GM12878 (cell line): ENCODE measurements around the gene AFMID. TPM values are rescaled to one million over a fixed set of nuclear protein-coding genes. Genes with fewer than 3 reads are reported as not detected.

Experiments used
- ATAC-seq: fragments of 200-7000 bp; cut with Tn5 transposase; 3 replicates; pipeline ENCODE4 v1.9.1; 2020; ENCODE audit warnings: mild to moderate bottlenecking, moderate library complexity
- BruUV-seq: library from RNA; stranded (reverse); fragments of 400-500 nt; replicated peaks from 2 replicates; lab custom pipeline; 2021; lab: Mats Ljungman, UMichigan
- CTCF ChIA-PET: fragments of 300-600 bp; sonication (Branson Sonifier 250); formaldehyde crosslinking; extraction: SDS; loops from one replicate; lab custom pipeline; 2021; ENCODE audit warnings: inconsistent platforms; lab: Yijun Ruan, JAX
- POLR2A ChIA-PET: fragments of 350-600 bp; formaldehyde crosslinking; extraction: SDS; loops from one replicate; lab custom pipeline; 2021; ENCODE audit warnings: inconsistent platforms; lab: Charles Lee
- RAD21 ChIA-PET: fragments of 300-600 bp; sonication (Branson Sonifier 250); formaldehyde crosslinking; loops from one replicate; lab custom pipeline; 2023; ENCODE audit warnings: antibody characterized with exemption; ENCODE audit not compliant: unreplicated experiment; lab: Charles Lee
- SMC1A ChIA-PET: fragments of 300-600 bp; sonication (Branson Sonifier 250); formaldehyde crosslinking; loops from one replicate; lab custom pipeline; 2023; ENCODE audit not compliant: unreplicated experiment, uncharacterized antibody; lab: Charles Lee
- DNase-seq: peaks from one replicate; pipeline ENCODE4 v3.0.0-alpha.2; 2011; ENCODE audit warnings: low read depth, low spot score
- FAIRE-seq: peaks from 3 replicates; lab custom pipeline; 2011; peaks lifted over from hg19 to GRCh38; lab: Jason Lieb, UNC
- H2AFZ ChIP-seq: 2 replicates; pipeline ENCODE4 v1.6.0; 2011; ENCODE audit warnings: low read depth, low read length, control low read depth; ENCODE audit not compliant: control insufficient read depth
- H3K27ac ChIP-seq: 2 replicates; pipeline ENCODE4 v1.5.1; 2011; ENCODE audit warnings: control low read depth; ENCODE audit not compliant: control insufficient read depth, insufficient read depth
- H3K27me3 ChIP-seq, 2 experiments: replicated peaks in 1 of 2; 2 replicates each; pipeline versions ENCODE4 v1.6.0 to v1.6.1; 2011; ENCODE audit warnings: low read length in 1 of 2; ENCODE audit not compliant: control insufficient read depth in 2 of 2, insufficient read depth in 2 of 2
- H3K36me3 ChIP-seq, 2 experiments: 2 replicates each; pipeline ENCODE4 v1.5.1; 2011; ENCODE audit warnings: low read length in 1 of 2; ENCODE audit not compliant: control insufficient read depth in 2 of 2, insufficient read depth in 2 of 2
- H3K4me1 ChIP-seq: 2 replicates; pipeline ENCODE4 v1.6.1; 2011; ENCODE audit warnings: mild to moderate bottlenecking, low read length, moderate library complexity, mixed read lengths; ENCODE audit not compliant: control insufficient read depth, insufficient read depth
- H3K4me2 ChIP-seq: 2 replicates; pipeline ENCODE4 v1.6.0; 2011; ENCODE audit warnings: control low read depth; ENCODE audit not compliant: control insufficient read depth, insufficient read depth
- H3K4me3 ChIP-seq: fragments of 200-600 bp; sonication (generic); 2 replicates; pipeline ENCODE4 v1.5.1; 2016
- H3K79me2 ChIP-seq: 2 replicates; pipeline ENCODE4 v1.6.0; 2011; ENCODE audit warnings: low read length; ENCODE audit not compliant: control insufficient read depth, insufficient read depth
- H3K9ac ChIP-seq: 2 replicates; pipeline ENCODE4 v1.8.0; 2011; ENCODE audit warnings: low read length, control low read depth, mixed read lengths; ENCODE audit not compliant: control insufficient read depth, insufficient read depth
- H3K9me3 ChIP-seq: replicated peaks from 3 replicates; pipeline ENCODE4 v1.5.1; 2011; ENCODE audit warnings: mild to moderate bottlenecking, low read length; ENCODE audit not compliant: control insufficient read depth, insufficient read depth
- H4K20me1 ChIP-seq: 2 replicates; pipeline ENCODE4 v1.6.0; 2011; ENCODE audit not compliant: control insufficient read depth, insufficient read depth
- BCL3 ChIP-seq: IDR thresholded peaks from 2 replicates; pipeline ENCODE4 v1.6.1; 2011; ENCODE audit warnings: borderline replicate concordance, low read depth, mild to moderate bottlenecking, moderate library complexity, low read length; ENCODE audit not compliant: insufficient read depth, poor library complexity, severe bottlenecking
- CTCF ChIP-seq, 3 experiments: IDR thresholded peaks in 2 of 3; conservative IDR thresholded peaks in 1 of 3; 2 replicates each; pipeline ENCODE4 v1.5.1; 2011; ENCODE audit warnings: low read depth in 3 of 3, low read length in 3 of 3, mild to moderate bottlenecking in 3 of 3, control low read depth in 2 of 3, moderate library complexity in 2 of 3, inconsistent platforms in 1 of 3, mixed read lengths in 1 of 3; ENCODE audit not compliant: control insufficient read depth in 2 of 3, insufficient read depth in 1 of 3; ENCODE audit errors: extremely low read depth in 1 of 3
- EZH2 ChIP-seq: IDR thresholded peaks from 2 replicates; pipeline ENCODE4 v1.6.1; 2012; ENCODE audit warnings: low read depth, mild to moderate bottlenecking, control low read depth, inconsistent platforms, low read length, borderline replicate concordance; ENCODE audit not compliant: control insufficient read depth
- FOXK2 ChIP-seq: fragments of 450-650 bp; IDR thresholded peaks from 2 replicates; pipeline ENCODE4 v1.6.1; 2017; ENCODE audit warnings: mild to moderate bottlenecking, moderate library complexity
- IKZF1 ChIP-seq: fragments of 450-650 bp; conservative IDR thresholded peaks from 2 replicates; pipeline ENCODE4 v1.6.1; 2017; ENCODE audit warnings: antibody characterized with exemption, mild to moderate bottlenecking
- IRF4 ChIP-seq: IDR thresholded peaks from 2 replicates; pipeline ENCODE4 v1.6.1; 2011; ENCODE audit warnings: low read depth, low read length
- KLF5 ChIP-seq: fragments of 450-650 bp; IDR thresholded peaks from 2 replicates; pipeline ENCODE4 v1.6.1; 2014; ENCODE audit warnings: mild to moderate bottlenecking; ENCODE audit not compliant: partially characterized antibody
- NR2F1 ChIP-seq: fragments of 450-650 bp; conservative IDR thresholded peaks from 2 replicates; pipeline ENCODE4 v1.6.1; 2017; ENCODE audit warnings: mild to moderate bottlenecking
- NRF1 ChIP-seq: conservative IDR thresholded peaks from 2 replicates; pipeline ENCODE4 v1.6.1; 2011; ENCODE audit warnings: mild to moderate bottlenecking, low read depth, low read length, improper control_type of control experiment
- SIX5 ChIP-seq: IDR thresholded peaks from 2 replicates; pipeline ENCODE4 v1.6.1; 2011; ENCODE audit warnings: mild to moderate bottlenecking, low read depth, low read length, moderate library complexity; ENCODE audit not compliant: severe bottlenecking
- YBX1 ChIP-seq: fragments of 450-650 bp; IDR thresholded peaks from 2 replicates; pipeline ENCODE4 v1.6.1; 2016; ENCODE audit warnings: antibody characterized with exemption
- ZNF274 ChIP-seq: IDR thresholded peaks from one replicate; pipeline ENCODE4 v1.8.0; 2011; ENCODE audit not compliant: insufficient read length, insufficient read depth
- ZNF384 ChIP-seq: IDR thresholded peaks from 2 replicates; pipeline ENCODE4 v1.6.1; 2012; ENCODE audit warnings: low read depth, mild to moderate bottlenecking, low read length, improper control_type of control experiment, borderline replicate concordance
- WGBS: methylation state at CpG from one replicate; pipeline ENCODE4 v1.1.6; 2016; ENCODE audit warnings: low lambda C conversion rate; ENCODE audit not compliant: insufficient replicate concordance, insufficient coverage; ENCODE audit errors: missing lambda C conversion rate; 5-methylcytosine and 5-hydroxymethylcytosine counted together
- in situ Hi-C: fragments of 300-500 bp; cut with MboI; formaldehyde crosslinking; loops from 9 replicates; pipeline ENCODE4 v1.14.3; 2018; ENCODE audit warnings: mixed read lengths
- intact Hi-C: fragments of 100-400 bp; cut with micrococcal nuclease; formaldehyde crosslinking; loops from one replicate; pipeline ENCODE4 v1.14.2; 2022; ENCODE audit not compliant: unreplicated experiment
- polyA plus RNA-seq, 11 experiments: library from polyadenylated mRNA; depleted of rRNA in 4 of 11; unstranded in 6 of 11; stranded (reverse) in 5 of 11; fragments of >200 nt; fragmentation: Nextera tagmentation in 4 of 11; fragmentation: Illumina TruSeq in 1 of 11; extraction: Ambion mirVana in 4 of 11; extraction: Trizol in 1 of 11; gene quantifications; 1 replicate in 1 of 11; 2 replicates in 10 of 11; pipeline versions ENCODE4 v1.2.1 to v1.2.3, GENCODE V29; 2011 to 2016; ENCODE audit warnings: inconsistent platforms in 2 of 11, missing spikeins in 2 of 11, low read depth in 1 of 11
- total RNA-seq, 4 experiments: library from RNA; depleted of rRNA in 3 of 4; stranded (reverse); fragments of >200 nt in 3 of 4; fragmentation: Illumina TruSeq in 1 of 4; extraction: Trizol in 1 of 4; gene quantifications; 2 replicates each; pipeline versions ENCODE4 v1.2.1 to v1.2.3, GENCODE V29; 2013 to 2021
- TF ChIP-seq, protein P1 (sequence below): IDR thresholded peaks from 2 replicates; pipeline ENCODE4 v1.6.1; 2012; ENCODE audit warnings: low read depth, low read length, improper control_type of control experiment

AFMID gene
- total and polyA plus RNA-seq, 10 of the 15 experiments (the other 5 are each of a cell fraction or from before 2014, with no cell fraction given) = 36.1 to 98.8 (median 51.6) TPM

DNA sequence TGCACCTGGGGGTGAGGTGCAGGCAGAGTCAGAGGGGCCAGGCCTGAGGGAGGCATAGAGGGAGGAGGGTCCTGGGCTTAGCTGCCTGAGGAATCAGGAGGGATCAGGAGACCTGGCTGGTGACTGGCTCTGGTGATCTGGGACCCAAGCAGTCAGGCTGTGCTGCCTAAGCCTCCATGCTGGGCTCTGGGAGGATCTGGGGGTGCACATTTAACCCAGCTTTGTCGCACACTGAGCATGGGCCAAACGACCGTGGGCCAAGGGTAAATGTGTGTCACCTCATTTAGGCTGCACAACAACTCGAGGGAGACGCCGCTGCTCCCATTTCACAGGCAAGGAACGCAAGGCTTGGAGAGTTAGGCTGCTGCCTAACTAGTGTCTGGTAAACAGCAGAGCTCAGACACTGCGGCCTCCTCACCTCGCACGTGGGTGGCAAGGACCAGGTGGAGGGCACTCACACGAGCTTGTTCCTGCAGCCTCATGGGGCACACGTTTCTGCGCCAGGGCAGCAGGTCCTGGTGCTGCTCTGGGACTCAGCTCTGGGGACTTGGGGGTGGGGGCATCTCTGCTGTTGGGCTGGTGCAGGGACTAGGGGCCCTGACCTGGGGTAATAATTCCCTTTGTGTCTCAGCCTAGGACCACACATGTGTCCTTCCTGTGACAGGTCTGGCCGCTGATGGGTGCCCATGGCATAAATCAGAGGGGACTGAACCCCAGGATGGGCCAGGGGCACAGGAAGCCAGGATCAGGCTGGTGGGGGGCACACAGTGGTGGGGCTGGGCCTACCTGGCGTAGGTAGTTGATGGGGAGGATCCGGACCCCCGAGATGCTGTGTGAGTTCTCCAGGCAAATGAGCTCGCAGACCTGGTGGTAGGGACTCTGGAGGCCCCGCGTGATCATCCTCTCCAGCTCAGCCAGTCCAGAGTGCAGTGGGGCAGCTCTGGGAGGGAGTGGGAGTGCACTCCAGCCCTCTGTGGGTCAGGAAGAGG, 63.0 kb downstream of the AFMID start:
- H3K4me1 ChIP-seq = peaks cover 29% of the 10 kb centered on the region
- intact Hi-C loops (loop anchor here (2.0 to 5.0 kb wide), 4 partner anchors 63 to 229 kb away; partner anchors contain the start of genes AFMID and TK1), in situ Hi-C loops (no loop called here)
- no peaks in the 10 kb centered on the region for H4K20me1 ChIP-seq
- DNase-seq (no peak), FAIRE-seq (no peak), ATAC-seq (no peak)
- H3K4me3 ChIP-seq = no peak overlapping the region
- H3K27ac ChIP-seq = no peak overlapping the region
- H3K27me3 ChIP-seq = no peaks in the 10 kb centered on the region; a peak in 1 of 4 replicates
- ChIA-PET SMC1A (interaction anchor here (1.0 to 4.1 kb wide), 9 partner anchors 12 to 230 kb away, joined by 3 to 47 read pairs (median 11); no protein-coding TSS in a partner anchor), CTCF (interaction anchor here (0.5 to 5.9 kb wide), 35 partner anchors 8 to 458 kb away, joined by 3 to 82 read pairs (median 5); partner anchors contain the start of genes AFMID, SOCS3 and TMC8), POLR2A (interaction anchor here (1.0 to 2.1 kb wide), 4 partner anchors 8 to 231 kb away, joined by 3 to 5 read pairs (median 3); no protein-coding TSS in a partner anchor), RAD21 (interaction anchor here (0.5 to 4.4 kb wide), 27 partner anchors 8 to 292 kb away, joined by 3 to 76 read pairs (median 6); partner anchors contain the start of gene TNRC6C)
- H2AFZ ChIP-seq = no peak overlapping the region
- H3K4me2 ChIP-seq = no peak overlapping the region
- no TSS peak for BruUV-seq
- no peaks in the 10 kb centered on the region for H3K36me3 ChIP-seq
- TF ChIP-seq ZNF384 (no peak), SIX5 (no peak), NRF1 (no peak), IRF4 (no peak), CTCF (IDR thresholded peaks at IDR 0.05 in 2 of 3, conservative IDR thresholded peaks at IDR 0.05 in 1 of 3; ENCODE audit: control insufficient read depth in 2 of 3, extremely low read depth in 1 of 3, insufficient read depth in 1 of 3, low read depth in 3 of 3, low read length in 3 of 3) (no peak), NR2F1 (no peak), EZH2 (no peak), ZNF274 (no peak), IKZF1 (no peak), BCL3 (no peak), YBX1 (no peak), FOXK2 (no peak), KLF5 (no peak)
- TF ChIP-seq, protein P1, sequence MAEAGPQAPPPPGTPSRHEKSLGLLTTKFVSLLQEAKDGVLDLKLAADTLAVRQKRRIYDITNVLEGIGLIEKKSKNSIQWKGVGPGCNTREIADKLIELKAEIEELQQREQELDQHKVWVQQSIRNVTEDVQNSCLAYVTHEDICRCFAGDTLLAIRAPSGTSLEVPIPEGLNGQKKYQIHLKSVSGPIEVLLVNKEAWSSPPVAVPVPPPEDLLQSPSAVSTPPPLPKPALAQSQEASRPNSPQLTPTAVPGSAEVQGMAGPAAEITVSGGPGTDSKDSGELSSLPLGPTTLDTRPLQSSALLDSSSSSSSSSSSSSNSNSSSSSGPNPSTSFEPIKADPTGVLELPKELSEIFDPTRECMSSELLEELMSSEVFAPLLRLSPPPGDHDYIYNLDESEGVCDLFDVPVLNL = no peak
- H3K9me3 ChIP-seq = no peaks in the 10 kb centered on the region
- H3K9ac ChIP-seq = no peak overlapping the region
- no peaks in the 10 kb centered on the region for H3K79me2 ChIP-seq
- 49% methylated on average over 20 of the region's 20 CpGs for WGBS
